PC-9 (cell line): ENCODE measurements around the gene JARID2. TPM values are rescaled to one million over a fixed set of nuclear protein-coding genes. Genes with fewer than 3 reads are reported as not detected.

Source experiments
- BruUV-seq: library from RNA; stranded (reverse); fragments of 400-500 nt; replicated peaks from 2 replicates; lab custom pipeline; 2021; lab: Mats Ljungman, UMichigan
- CTCF ChIA-PET: fragments of 300-600 bp; sonication (Branson Sonifier 250); formaldehyde crosslinking; loops from one replicate; lab custom pipeline; 2022; ENCODE audit warnings: antibody characterized with exemption; lab: Charles Lee
- POLR2A ChIA-PET: fragments of 300-600 bp; sonication (Branson Sonifier 250); formaldehyde crosslinking; loops from one replicate; lab custom pipeline; 2022; ENCODE audit warnings: antibody characterized with exemption; ENCODE audit not compliant: unreplicated experiment; lab: Charles Lee
- DNase-seq, 2 experiments: peaks; one replicate each; pipeline versions ENCODE4 v3.0.0 to v3.0.0-alpha.2; 2015 to 2022; ENCODE audit warnings: mixed read lengths in 1 of 2
- H2AFZ ChIP-seq: fragments of 200-600 bp; sonication (generic); 2 replicates; pipeline ENCODE4 v1.8.1; 2017; ENCODE audit warnings: antibody characterized with exemption
- H3F3A ChIP-seq: fragments of 200-600 bp; sonication (generic); 2 replicates; pipeline ENCODE4 v1.8.1; 2017; ENCODE audit warnings: antibody characterized with exemption, mild to moderate bottlenecking, low read depth; ENCODE audit not compliant: insufficient read depth
- H3K27ac ChIP-seq: fragments of 200-600 bp; sonication (generic); 2 replicates; pipeline ENCODE4 v1.6.1; 2016; ENCODE audit warnings: mixed run types
- H3K27me3 ChIP-seq: fragments of 200-600 bp; sonication (generic); 2 replicates; pipeline ENCODE4 v1.6.1; 2016; ENCODE audit warnings: low read depth, mixed run types; ENCODE audit not compliant: insufficient read depth
- H3K36me3 ChIP-seq: fragments of 200-600 bp; sonication (generic); 2 replicates; pipeline ENCODE4 v1.6.1; 2016; ENCODE audit warnings: low read depth, mixed run types
- H3K4me1 ChIP-seq: fragments of 200-600 bp; sonication (generic); replicated peaks from 2 replicates; pipeline ENCODE4 v1.6.1; 2016; ENCODE audit warnings: mixed run types; ENCODE audit not compliant: insufficient read depth
- H3K4me2 ChIP-seq: fragments of 200-600 bp; sonication (generic); 2 replicates; pipeline ENCODE4 v1.6.1; 2017; ENCODE audit warnings: mixed run types
- H3K4me3 ChIP-seq: fragments of 200-600 bp; sonication (generic); 2 replicates; pipeline ENCODE4 v1.6.1; 2016; ENCODE audit warnings: mixed run types
- H3K79me2 ChIP-seq: fragments of 200-600 bp; sonication (generic); 2 replicates; pipeline ENCODE4 v1.6.1; 2017; ENCODE audit warnings: low read depth, mixed run types
- H3K9me2 ChIP-seq: fragments of 200-600 bp; sonication (generic); 2 replicates; pipeline ENCODE4 v1.8.1; 2017; ENCODE audit warnings: mild to moderate bottlenecking; ENCODE audit not compliant: insufficient read depth
- H3K9me3 ChIP-seq: fragments of 200-600 bp; sonication (generic); 2 replicates; pipeline ENCODE4 v1.8.1; 2016; ENCODE audit warnings: low read depth; ENCODE audit not compliant: insufficient read depth
- H4K20me1 ChIP-seq: fragments of 200-600 bp; sonication (generic); 2 replicates; pipeline ENCODE4 v1.8.1; 2017; ENCODE audit not compliant: insufficient read depth
- EZH2 ChIP-seq: fragments of 200-600 bp; sonication (generic); IDR thresholded peaks from 2 replicates; pipeline ENCODE4 v1.8.0; 2017; ENCODE audit warnings: antibody characterized with exemption, low read depth
- intact Hi-C: fragments of 100-400 bp; cut with micrococcal nuclease; formaldehyde crosslinking; loops from one replicate; pipeline ENCODE4 v1.10.0; 2022; ENCODE audit not compliant: unreplicated experiment
- total RNA-seq: library from RNA; stranded (reverse); gene quantifications from 2 replicates; pipeline ENCODE4 v1.2.3, GENCODE V29; 2021
- TF ChIP-seq, protein P1 (sequence below): fragments of 200-600 bp; sonication (generic); conservative IDR thresholded peaks from 2 replicates; pipeline ENCODE4 v1.6.1; 2017; ENCODE audit warnings: mixed run types, antibody characterized with exemption, mild to moderate bottlenecking, moderate library complexity

Gene JARID2
- total RNA-seq, 1 experiment from 2014 or later = 35.0 TPM

DNA sequence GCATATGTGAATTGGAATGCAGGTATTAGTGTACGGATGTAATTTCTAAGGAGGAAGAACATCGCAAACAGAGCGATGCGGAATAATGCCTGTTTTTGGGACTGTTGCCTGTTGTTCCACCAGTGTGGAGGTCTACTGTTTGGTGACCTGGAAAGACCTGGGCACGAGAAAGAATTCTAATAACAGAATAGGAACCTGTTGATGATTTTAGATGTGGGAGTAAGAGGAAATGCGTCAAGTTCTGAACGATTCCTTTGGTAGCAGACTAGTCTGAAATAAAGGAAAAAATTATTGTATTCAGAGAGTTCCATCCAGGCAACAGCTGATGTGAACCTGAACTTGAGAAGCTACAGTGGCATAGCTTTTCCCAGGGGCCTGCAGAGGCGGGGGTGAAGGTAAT lies 224.9 kb downstream of the JARID2 start:
- CTCF ChIA-PET = no interaction called here
- TF ChIP-seq, protein P1, sequence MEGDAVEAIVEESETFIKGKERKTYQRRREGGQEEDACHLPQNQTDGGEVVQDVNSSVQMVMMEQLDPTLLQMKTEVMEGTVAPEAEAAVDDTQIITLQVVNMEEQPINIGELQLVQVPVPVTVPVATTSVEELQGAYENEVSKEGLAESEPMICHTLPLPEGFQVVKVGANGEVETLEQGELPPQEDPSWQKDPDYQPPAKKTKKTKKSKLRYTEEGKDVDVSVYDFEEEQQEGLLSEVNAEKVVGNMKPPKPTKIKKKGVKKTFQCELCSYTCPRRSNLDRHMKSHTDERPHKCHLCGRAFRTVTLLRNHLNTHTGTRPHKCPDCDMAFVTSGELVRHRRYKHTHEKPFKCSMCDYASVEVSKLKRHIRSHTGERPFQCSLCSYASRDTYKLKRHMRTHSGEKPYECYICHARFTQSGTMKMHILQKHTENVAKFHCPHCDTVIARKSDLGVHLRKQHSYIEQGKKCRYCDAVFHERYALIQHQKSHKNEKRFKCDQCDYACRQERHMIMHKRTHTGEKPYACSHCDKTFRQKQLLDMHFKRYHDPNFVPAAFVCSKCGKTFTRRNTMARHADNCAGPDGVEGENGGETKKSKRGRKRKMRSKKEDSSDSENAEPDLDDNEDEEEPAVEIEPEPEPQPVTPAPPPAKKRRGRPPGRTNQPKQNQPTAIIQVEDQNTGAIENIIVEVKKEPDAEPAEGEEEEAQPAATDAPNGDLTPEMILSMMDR = no peak
- no peak for TF ChIP-seq EZH2
- H3F3A ChIP-seq = no peaks in the 10 kb centered on the region
- H3K9me3 ChIP-seq = no peaks in the 10 kb centered on the region
- no peak overlapping the region for H3K4me2 ChIP-seq
- POLR2A ChIA-PET = no interaction called here
- no peak for DNase-seq
- H3K4me1 ChIP-seq = 0 out of 2 replicates have a peak, but pooled peaks cover 3% of the 10 kb centered on the region
- H3K27me3 ChIP-seq = no peaks in the 10 kb centered on the region
- TSS peak; percentile 9 for BruUV-seq
- no peak overlapping the region for H3K4me3 ChIP-seq
- no peak overlapping the region for H3K27ac ChIP-seq
- H3K9me2 ChIP-seq = no peaks in the 10 kb centered on the region
- intact Hi-C loops = no loop called here
- H3K79me2 ChIP-seq = peaks cover 17% of the 10 kb centered on the region
- H4K20me1 ChIP-seq = no peaks in the 10 kb centered on the region; the same call in none of the 2 replicates
- no peak overlapping the region for H2AFZ ChIP-seq
- H3K36me3 ChIP-seq = no peaks in the 10 kb centered on the region

DNA sequence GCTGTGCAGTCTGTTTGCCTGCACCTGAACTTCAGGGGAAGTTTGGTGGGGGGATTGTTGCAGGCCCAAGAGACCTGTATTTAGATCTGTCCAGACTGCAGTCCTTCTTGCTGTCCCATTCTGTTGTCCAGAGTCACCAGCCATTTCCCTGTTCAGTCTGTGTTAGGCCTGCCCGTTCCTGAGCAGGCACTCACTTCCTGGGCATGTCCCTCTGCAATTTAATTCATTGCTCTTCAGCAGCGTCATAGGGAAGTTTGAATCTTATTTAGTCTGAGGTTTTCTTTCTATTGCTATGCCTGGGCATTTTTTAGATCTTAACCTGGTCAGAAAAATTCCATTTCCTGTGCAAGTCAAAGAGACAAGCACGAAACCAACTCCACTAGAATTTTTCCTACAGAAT lies 226.8 kb downstream of the JARID2 start:
- POLR2A ChIA-PET = interaction anchor here (0.7 kb wide), 1 partner anchor 192 kb away, joined by 7 read pairs; no protein-coding TSS in a partner anchor
- Histone ChIP-seq H3F3A (no peaks in the 10 kb centered on the region), H3K9me2 (no peaks in the 10 kb centered on the region), H3K4me2 (no peak overlapping the region), H3K79me2 (no peaks in the 10 kb centered on the region; the same call in 1 of the 2 replicates), H3K9me3 (no peaks in the 10 kb centered on the region), H3K36me3 (no peaks in the 10 kb centered on the region), H3K27ac (no peak overlapping the region), H3K4me1 (0 out of 2 replicates have a peak, but pooled peaks cover 3% of the 10 kb centered on the region), H2AFZ (no peak overlapping the region), H3K4me3 (no peak overlapping the region), H4K20me1 (no peaks in the 10 kb centered on the region; the same call in none of the 2 replicates), H3K27me3 (no peaks in the 10 kb centered on the region)
- BruUV-seq = no TSS peak
- CTCF ChIA-PET = no interaction called here
- DNase-seq = no peak
- intact Hi-C loops = no loop called here
- TF ChIP-seq, protein P1 = no peak
- TF ChIP-seq EZH2 = no peak

DNA sequence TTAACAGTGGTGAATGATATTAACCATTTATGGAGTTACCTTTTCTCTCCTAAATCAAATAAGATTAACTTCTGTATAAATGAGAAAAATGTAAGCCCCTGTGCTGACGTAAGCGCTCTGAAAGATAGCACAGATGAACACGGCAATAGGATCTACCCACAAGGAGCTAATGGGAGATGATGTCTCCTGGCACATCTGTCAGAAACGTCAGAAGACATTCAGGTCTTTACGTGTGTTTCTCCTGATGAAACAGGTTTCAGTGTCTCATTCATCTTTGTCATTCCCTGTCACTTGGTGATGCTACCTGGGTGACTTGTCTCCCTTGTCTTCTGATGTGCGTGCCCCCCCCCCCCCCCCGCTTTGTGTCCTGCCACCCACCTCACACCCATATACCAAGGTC lies 227.3 kb downstream of the JARID2 start:
- Histone ChIP-seq H3K36me3 (no peaks in the 10 kb centered on the region), H4K20me1 (no peaks in the 10 kb centered on the region; the same call in none of the 2 replicates), H3K27ac (no peak overlapping the region), H2AFZ (no peak overlapping the region), H3K4me3 (no peak overlapping the region), H3K79me2 (no peaks in the 10 kb centered on the region), H3F3A (no peaks in the 10 kb centered on the region; the same call in 1 of the 2 replicates), H3K9me3 (no peaks in the 10 kb centered on the region), H3K9me2 (no peaks in the 10 kb centered on the region), H3K4me2 (no peak overlapping the region), H3K27me3 (no peaks in the 10 kb centered on the region), H3K4me1 (0 out of 2 replicates have a peak, but pooled peaks cover 3% of the 10 kb centered on the region)
- intact Hi-C loops = no loop called here
- POLR2A ChIA-PET = interaction anchor here (0.7 kb wide), 1 partner anchor 192 kb away, joined by 7 read pairs; no protein-coding TSS in a partner anchor
- BruUV-seq = no TSS peak
- CTCF ChIA-PET = no interaction called here
- TF ChIP-seq, protein P1 = no peak
- no peak for TF ChIP-seq EZH2
- no peak for DNase-seq
